Measurements from ENCODE around the gene CBLC. TPM values are rescaled to one million over a fixed set of nuclear protein-coding genes. Genes with fewer than 3 reads are reported as not detected.

CBLC gene
- polyA plus RNA-seq, 4 donors: 5.0 to 7.8 (median 6.9) TPM

- peak in 1 of 4 donors; percentile 21 for DNase-seq (ENCODE audit: low read depth in 4 of 4, low spot score in 2 of 4)
Measured at GRCh38 chr19:44848036-44848811, 70.5 kb downstream of the CBLC start.

GRCh38 chr19:44848812-44849447 is 71.2 kb downstream of the CBLC start:
- DNase-seq (ENCODE audit: low read depth in 4 of 4, low spot score in 2 of 4): peak in 2 of 4 donors; percentile 53 to 58

Other genes starting within 250 kb of the CBLC start
- gene CEACAM20, start 248.2 kb upstream of the CBLC start, polyA plus RNA-seq (ENCODE audit: insufficient read length in 4 of 4): not detected
- gene IGSF23, start 164.3 kb upstream of the CBLC start, polyA plus RNA-seq (ENCODE audit: insufficient read length in 4 of 4): 1 to 10 TPM in 3 of 4 donors, under 1 TPM in 1; 0.99 to 1.7 (median 1.4) TPM
- 10 to 100 TPM; 27.4 to 42.7 (median 33.1) TPM for gene PVR, start 134.0 kb upstream of the CBLC start, polyA plus RNA-seq (ENCODE audit: insufficient read length in 4 of 4)
- gene CEACAM19, start 106.4 kb upstream of the CBLC start, polyA plus RNA-seq (ENCODE audit: insufficient read length in 4 of 4): 10 to 100 TPM in 3 of 4 donors, 1 to 10 TPM in 1; 9.1 to 30.9 (median 20.1) TPM
- not detected for gene CEACAM16, start 78.7 kb upstream of the CBLC start, polyA plus RNA-seq (ENCODE audit: insufficient read length in 4 of 4)
- 1 to 10 TPM; 5.3 to 10.0 (median 8.8) TPM for gene BCL3, start 29.2 kb upstream of the CBLC start, polyA plus RNA-seq (ENCODE audit: insufficient read length in 4 of 4)
- 100 to 1,000 TPM; 409 to 745 (median 689) TPM for gene BCAM, start 31.2 kb downstream of the CBLC start, polyA plus RNA-seq (ENCODE audit: insufficient read length in 4 of 4)
- gene NECTIN2, start 68.4 kb downstream of the CBLC start, polyA plus RNA-seq (ENCODE audit: insufficient read length in 4 of 4): 100 to 1,000 TPM; 150 to 188 (median 163) TPM
- 10 to 100 TPM; 40.5 to 59.2 (median 49.0) TPM for gene TOMM40, start 113.4 kb downstream of the CBLC start, polyA plus RNA-seq (ENCODE audit: insufficient read length in 4 of 4)
- 100 to 1,000 TPM; 315 to 432 (median 415) TPM for gene APOE, start 127.9 kb downstream of the CBLC start, polyA plus RNA-seq (ENCODE audit: insufficient read length in 4 of 4)
- gene APOC1, start 136.7 kb downstream of the CBLC start, polyA plus RNA-seq (ENCODE audit: insufficient read length in 4 of 4): 10 to 100 TPM in 2 of 4 donors, 1 to 10 TPM in 2; 8.7 to 26.2 (median 10.1) TPM
- under 1 TPM in 1 of 4 donors, not detected in 3; 0.51 TPM for gene APOC4, start 164.3 kb downstream of the CBLC start, polyA plus RNA-seq (ENCODE audit: insufficient read length in 4 of 4)
- 10 to 100 TPM in 2 of 4 donors, 1 to 10 TPM in 2; 5.5 to 21.4 (median 8.5) TPM for gene APOC2, start 168.2 kb downstream of the CBLC start, polyA plus RNA-seq (ENCODE audit: insufficient read length in 4 of 4)
- 100 to 1,000 TPM; 112 to 140 (median 116) TPM for gene CLPTM1, start 177.5 kb downstream of the CBLC start, polyA plus RNA-seq (ENCODE audit: insufficient read length in 4 of 4)
- gene RELB, start 223.6 kb downstream of the CBLC start, polyA plus RNA-seq (ENCODE audit: insufficient read length in 4 of 4): 1 to 10 TPM; 4.0 to 7.4 (median 6.8) TPM

Data from left renal cortex interstitium (tissue), 4 donors.